MM.1S (cell line): ENCODE data around the gene CFD.

Experiments
- EZH2 ChIP-seq: fragments of 300-600 bp; sonication (generic); optimal IDR thresholded peaks from 2 replicates; pipeline ENCODE3; 2017; ENCODE audit warnings: low read depth, mild to moderate bottlenecking, antibody characterized with exemption, low read length, mixed read lengths
- EZH2phosphoT487 ChIP-seq: fragments of 300-600 bp; sonication (generic); IDR thresholded peaks from 2 replicates; pipeline ENCODE4 v1.6.1; 2018; ENCODE audit warnings: antibody characterized with exemption, low read length
- TF ChIP-seq, protein P1 (sequence below): fragments of 300-600 bp; sonication (generic); IDR thresholded peaks from 2 replicates; pipeline ENCODE4 v1.5.1; 2016; ENCODE audit warnings: antibody characterized with exemption, low read length, mixed read lengths

DNA sequence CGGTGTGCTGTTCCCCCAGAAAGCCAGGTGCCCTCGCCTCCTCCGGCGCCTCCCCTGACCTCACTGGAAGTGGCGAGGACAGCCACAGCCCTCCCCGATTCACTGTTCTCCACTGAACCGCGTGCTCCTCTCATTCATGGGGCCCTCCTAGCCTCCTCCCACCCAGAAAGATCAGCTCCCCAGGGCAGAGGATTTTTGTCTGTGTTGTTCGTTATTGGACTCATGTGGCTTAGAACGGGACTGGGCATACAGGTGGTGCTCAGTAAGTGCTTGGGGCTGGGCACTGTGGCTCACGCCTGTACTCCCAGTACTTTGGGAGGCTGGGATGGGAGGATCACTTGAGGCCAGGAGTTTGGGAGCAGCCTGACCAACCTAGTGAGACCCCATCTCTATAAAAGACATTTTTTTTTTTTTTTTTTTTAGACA lies 14.9 kb upstream of the CFD start:
- TF ChIP-seq, protein P1, sequence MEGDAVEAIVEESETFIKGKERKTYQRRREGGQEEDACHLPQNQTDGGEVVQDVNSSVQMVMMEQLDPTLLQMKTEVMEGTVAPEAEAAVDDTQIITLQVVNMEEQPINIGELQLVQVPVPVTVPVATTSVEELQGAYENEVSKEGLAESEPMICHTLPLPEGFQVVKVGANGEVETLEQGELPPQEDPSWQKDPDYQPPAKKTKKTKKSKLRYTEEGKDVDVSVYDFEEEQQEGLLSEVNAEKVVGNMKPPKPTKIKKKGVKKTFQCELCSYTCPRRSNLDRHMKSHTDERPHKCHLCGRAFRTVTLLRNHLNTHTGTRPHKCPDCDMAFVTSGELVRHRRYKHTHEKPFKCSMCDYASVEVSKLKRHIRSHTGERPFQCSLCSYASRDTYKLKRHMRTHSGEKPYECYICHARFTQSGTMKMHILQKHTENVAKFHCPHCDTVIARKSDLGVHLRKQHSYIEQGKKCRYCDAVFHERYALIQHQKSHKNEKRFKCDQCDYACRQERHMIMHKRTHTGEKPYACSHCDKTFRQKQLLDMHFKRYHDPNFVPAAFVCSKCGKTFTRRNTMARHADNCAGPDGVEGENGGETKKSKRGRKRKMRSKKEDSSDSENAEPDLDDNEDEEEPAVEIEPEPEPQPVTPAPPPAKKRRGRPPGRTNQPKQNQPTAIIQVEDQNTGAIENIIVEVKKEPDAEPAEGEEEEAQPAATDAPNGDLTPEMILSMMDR, result no peak
- TF ChIP-seq EZH2phosphoT487 (no peak), EZH2 (no peak)
